Measurements from ENCODE around the gene AUP1.

DNA sequence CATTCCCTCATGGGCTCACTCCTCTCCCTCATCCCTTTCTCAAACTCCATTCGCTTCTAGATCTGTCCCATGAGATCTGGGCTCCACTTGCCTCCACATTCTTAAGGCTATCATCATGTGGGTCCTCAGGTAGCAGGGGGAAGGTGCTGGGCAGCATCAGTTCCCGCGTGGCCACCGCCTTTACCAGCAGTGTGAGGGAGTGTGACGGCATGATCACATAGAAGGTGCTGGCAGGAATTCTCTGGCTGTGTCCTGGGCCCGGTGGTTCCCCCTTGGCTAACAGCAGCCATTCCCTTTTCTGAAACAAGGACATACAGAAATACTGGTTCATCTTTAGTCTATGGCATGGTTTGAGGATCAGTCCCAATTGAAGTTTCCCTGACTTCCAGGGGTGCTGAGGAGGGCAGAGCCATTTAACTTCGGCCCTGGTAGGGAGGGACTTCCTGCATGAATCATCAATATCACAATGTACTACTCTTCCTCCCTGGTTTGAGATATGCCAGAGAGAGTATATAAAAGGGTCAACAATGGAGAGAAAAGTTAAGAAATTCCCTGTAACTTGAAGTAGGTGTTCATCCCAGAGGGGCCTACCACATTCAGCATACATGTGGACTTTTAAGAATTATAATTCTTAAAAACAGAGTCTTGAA is 32.7 kb upstream of the AUP1 start:
- TF ChIP-seq, protein P1, sequence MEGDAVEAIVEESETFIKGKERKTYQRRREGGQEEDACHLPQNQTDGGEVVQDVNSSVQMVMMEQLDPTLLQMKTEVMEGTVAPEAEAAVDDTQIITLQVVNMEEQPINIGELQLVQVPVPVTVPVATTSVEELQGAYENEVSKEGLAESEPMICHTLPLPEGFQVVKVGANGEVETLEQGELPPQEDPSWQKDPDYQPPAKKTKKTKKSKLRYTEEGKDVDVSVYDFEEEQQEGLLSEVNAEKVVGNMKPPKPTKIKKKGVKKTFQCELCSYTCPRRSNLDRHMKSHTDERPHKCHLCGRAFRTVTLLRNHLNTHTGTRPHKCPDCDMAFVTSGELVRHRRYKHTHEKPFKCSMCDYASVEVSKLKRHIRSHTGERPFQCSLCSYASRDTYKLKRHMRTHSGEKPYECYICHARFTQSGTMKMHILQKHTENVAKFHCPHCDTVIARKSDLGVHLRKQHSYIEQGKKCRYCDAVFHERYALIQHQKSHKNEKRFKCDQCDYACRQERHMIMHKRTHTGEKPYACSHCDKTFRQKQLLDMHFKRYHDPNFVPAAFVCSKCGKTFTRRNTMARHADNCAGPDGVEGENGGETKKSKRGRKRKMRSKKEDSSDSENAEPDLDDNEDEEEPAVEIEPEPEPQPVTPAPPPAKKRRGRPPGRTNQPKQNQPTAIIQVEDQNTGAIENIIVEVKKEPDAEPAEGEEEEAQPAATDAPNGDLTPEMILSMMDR (IDR thresholded peaks at IDR 0.05; ENCODE audit: low read depth, low read length), result no peak
- TF ChIP-seq EZH2phosphoT487 (IDR thresholded peaks at IDR 0.05; ENCODE audit: low read depth), result no peak
